NCI-H187 (cell line): Measurements from ENCODE around the gene SLC22A23.
A peak's percentile ranks its signal among the peaks of the same experiment; 100 is the strongest.

Source experiments
- DNase-seq, 2 experiments: peaks; one replicate each; lab custom pipeline; 2025; lab: John Stamatoyannopoulos, UW

SLC22A23 gene

DNA sequence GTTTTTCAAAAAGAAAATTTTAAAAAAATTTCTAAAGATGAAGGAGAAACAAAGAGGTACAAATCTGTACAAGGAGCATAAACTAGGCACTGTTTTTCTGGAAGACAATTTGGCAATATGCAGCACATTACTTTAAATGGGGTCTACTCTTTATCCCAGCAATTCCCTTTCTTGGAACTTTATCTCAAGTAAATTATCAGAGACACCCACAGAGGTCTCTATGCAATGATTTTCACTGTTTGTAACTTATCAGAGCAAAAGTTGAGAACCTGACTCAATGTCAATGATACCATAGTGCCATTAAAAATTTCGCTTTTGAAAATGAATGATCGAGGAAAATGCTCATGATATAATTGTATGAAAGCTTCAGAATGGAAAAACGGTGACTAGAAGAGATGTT, 35.7 kb downstream of the SLC22A23 start:
- DNase-seq: no peak

DNA sequence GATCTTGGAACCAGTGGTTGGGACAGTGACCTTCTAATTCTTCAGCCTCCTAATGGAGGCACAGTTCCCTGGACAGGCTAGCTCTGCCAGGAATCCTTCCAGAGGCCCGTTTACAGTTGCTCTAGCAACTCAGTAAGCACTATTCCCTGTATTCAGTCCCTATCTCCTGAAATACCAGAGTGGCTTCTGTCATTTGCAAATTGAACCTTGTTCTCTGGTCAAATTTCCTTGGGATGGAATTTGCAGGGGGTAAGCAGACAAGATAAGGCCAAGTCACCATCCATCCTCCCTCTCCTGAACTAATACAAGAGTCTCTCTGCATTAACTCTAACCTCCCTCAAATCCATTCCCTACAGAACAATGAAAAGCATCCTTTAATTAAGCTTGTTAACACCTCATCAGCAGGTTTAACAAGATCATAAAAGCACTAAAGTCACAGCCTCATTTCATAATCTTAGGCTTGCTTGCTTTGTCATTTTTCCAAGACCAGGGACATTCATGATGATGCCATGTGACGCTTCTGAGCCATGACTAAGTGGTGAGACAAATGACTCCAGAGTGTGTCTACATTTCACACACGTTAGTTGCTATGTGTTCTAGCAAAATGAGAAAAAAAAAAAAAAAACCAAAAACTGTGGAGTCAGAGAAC, 37.1 kb downstream of the SLC22A23 start:
- DNase-seq: no peak

DNA sequence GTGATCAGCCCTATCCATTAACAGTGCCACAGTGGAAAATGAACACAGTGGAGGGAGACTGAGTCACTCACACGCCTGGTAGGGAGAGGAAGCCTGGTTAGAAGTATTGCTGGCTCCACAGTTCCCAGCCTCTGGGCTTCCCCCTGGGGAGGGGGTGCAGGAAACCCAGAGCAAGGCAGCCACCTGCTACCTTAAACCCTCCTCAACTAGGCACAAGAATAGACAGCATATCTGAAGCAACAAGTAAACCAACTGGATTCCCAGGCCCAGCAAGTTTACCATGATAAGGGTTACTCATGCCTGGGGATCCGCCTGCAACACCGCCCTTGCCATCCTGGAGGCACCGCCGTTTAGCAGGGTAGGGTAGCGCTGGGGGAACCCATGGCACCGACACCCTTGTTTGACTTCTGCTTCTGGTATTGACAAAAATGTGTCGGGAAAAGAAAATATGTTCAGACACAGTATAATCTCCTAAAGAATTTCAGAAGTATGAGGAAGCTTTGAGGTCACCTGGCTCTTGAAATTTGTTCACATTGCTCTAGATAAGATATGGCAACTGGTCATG, 38.3 kb downstream of the SLC22A23 start:
- DNase-seq: no peak

DNA sequence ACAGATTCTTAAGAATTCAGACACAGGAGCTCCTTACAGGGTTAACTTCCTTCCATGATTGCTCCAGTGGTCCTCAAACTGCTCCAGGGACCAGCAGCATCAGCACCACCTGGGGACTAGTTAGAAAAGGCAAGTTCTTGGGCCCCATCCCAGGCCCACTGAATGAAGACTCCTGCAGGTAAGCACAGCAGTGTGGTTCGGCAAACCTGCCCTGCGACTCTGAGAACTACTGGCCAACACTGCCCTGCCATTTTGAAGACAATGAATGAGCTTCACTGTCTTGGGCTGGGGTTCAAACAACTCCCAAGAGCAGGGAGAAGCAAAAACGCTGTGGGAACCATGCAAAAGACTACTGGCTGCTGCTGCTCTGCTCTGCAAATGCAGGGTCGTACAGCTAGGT, 39.4 kb downstream of the SLC22A23 start:
- no peak for DNase-seq

DNA sequence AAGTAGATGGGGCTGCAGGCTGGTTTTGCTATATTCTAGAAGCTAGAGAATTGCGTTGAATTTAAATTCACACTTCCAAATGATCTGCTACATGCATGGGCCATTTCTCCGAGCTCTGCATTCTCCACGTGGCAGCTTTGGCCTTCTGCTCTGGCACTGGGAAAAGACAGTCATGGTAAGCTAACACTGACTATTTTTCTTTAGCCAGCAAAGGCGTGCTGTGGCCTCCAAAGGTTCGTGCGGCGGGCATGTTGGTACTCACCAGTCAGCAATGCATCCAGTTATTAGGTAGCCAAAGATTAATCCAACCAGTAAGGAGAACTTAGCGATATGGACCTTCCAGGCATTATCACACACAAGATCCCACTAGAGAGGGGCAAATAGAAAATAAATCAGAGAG, 41.4 kb downstream of the SLC22A23 start:
- no peak for DNase-seq

DNA sequence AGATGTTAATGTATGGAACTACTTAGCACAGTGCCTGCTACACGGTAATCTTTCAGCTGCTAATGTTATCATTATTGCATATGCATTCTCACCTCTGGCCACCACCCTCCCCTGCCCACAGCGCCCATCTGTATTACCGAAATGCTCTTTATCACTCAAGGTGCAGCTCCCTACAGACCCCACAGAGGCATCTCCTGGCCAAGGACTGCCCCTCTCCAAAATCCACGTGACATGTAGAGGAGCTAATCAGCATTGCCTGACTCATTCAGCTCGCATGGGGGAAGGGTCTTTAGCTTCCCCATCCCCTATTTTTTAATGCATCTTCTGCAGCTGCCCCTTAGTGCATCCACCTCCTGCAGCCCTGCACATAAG, 41.8 kb downstream of the SLC22A23 start:
- DNase-seq: no peak

DNA sequence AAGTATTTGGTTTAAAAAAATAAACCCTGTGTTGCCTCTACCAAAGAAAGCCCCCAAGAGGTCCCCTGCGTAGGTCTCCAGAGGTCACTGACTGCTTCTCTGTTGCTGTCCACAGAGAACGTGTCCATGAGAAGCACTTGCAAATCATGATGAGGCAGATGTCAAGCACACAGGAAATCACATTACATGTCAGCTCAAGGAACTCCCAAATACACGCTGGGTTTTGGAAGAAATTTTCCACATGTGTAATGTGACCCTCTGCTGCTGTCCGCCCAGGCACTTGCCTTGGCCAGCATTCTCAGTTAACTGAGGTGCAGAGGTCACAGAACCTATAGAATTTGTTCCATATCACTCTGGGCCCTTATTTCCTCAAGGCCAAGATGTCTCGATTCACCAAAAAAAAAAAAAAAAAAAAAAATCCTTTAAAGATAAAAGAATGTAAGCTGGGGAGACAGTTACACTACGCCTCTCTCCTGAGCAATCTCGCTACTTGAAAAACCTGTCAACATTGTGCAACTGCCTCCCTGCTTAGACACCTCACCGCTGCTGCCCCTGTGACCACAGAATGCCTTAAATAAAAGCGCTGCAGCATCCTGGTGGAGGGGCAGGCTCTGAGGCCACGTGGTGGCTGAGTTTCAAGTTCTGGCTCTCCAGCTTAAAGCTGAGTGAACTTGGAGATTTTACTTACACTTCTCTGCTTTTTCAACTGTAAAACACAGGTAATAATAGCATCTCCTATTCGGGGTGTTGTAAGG, 42.3 kb downstream of the SLC22A23 start:
- peak in 1 of 2 experiments; percentile 37 for DNase-seq

DNA sequence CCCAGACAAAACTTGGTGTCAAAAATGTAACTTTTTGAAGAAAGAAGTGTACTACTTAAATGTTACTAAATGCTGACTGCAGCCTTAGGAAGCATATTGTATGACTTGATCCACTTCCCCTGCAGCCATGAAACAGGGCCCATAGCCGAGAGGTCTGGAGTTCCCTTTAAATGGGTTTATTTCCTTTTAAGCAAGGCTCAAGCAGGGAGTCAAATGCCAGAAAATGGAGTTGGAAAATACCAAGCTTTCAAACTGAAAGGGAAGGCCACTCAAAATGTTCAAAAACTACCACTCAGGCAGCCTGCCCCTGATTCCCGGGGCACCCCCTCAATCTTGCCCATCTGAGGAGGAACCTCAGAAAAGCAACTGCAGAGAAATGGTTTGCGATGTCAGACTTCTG, 43.3 kb downstream of the SLC22A23 start:
- DNase-seq: no peak

DNA sequence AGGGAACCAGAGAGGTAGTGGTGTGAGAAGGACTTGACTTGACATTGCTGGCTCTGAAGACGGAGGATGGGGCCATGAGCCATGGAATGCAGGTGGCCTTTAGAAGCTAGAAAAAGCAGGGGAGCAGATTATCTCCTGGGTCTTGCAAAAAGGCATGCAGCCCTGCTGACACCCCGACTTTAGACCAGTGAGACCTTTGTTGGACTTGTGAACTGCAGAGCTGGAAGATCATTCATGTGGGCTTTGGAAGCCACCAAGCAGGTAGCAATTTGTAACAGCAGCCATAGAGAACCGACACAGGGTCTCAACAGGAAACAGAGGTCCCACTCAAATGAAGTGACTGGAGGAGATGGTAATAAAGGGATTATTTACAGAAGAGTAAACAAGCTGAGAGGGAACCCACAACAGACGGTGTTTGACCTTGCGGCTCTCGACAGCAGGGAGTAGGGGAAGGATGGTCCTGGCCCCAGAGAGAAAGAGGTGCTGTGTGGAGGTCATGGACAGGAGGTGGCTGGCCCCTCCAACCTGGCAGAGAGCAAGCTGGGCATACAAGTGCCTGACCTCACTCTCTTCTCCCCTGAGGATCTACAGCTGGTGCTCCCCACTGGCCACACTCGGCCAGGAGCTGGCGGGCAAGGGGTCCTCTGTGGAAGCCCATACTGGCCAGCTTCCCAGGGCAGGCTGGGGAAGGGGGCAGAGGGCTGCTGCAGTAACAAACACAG, 43.9 kb downstream of the SLC22A23 start:
- no peak for DNase-seq

DNA sequence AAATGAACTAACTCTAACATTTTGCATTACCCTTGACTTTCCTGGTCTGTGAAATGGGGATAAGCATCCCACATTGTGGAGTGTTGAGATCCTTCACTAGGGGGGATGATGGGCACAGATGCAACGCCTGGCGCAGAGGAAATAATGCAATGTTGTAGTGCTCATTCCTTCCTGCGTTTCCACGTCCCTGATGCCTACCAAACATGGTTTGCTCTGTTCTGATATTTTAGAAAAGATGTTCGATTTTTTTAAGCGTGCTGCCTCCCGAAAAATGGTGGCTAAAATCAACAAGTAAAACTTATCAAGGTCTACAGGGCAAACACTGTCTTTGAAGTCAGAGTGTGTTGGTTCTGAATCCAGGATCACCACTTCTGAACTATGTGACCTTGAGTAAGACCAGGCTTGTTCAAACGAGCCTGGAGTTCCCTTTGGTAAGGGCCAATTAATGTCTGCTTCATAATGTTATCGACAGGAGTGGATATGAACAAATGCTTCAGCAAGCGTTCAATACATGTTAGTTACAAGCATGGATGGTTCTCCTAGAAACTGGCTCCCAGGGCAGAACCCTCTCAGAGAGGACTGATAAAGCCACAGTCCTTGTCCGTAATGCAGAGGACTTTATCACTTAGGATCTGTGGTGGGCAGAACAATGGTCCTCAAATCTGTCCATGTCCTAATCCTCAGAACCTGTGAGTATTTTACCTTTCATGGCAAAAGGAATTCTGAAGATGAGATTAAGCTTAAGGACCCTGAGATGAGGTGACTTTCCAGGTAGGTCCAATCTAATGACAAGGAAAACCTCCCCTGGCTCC, 44.7 kb downstream of the SLC22A23 start:
- no peak for DNase-seq

DNA sequence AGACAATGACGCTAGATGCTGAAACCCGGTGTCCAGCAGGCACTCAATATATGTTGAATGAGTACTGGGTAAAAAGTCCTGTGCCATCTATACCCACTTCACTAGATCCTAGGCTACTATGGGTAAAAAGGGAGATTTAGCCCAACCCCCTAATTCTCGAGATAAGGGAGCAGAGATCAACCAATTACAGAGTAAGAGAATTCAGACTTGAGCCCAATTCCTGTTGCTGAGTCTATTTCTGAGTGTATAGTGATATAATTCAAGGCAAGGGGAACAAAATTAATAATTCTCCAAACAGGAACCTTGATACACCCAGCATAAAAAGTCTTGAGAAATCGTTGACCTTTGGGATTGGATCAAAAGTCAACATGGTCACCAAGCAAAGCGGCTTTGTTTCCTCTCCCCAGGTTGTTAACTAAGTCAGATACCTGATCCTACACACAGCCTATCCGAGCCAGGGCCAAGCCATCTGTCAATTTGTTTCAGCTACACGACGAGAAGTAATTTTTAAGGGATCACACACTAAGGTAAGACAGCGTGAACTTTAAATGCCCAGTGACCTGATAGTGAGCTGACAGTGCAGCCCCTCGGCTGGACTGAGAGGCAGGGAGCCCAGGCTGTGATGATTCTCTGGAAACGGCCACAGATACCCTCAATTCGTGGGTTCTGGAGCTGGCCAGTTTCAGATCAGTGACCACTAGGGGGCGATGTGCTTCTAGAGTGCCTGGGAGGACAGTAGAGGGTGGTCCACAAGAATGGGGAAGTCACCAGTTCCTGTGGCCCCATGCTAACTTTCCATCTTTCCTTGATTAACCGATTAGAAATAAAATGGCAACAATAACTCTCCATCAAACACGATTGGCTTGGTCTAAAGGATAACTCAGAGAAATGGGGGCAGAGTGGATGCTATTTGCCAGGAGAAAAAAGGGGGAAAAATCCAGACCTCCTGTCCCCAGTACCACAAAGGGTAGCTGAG, 46.2 kb downstream of the SLC22A23 start:
- DNase-seq: peak in 1 of 2 experiments; percentile 29

DNA sequence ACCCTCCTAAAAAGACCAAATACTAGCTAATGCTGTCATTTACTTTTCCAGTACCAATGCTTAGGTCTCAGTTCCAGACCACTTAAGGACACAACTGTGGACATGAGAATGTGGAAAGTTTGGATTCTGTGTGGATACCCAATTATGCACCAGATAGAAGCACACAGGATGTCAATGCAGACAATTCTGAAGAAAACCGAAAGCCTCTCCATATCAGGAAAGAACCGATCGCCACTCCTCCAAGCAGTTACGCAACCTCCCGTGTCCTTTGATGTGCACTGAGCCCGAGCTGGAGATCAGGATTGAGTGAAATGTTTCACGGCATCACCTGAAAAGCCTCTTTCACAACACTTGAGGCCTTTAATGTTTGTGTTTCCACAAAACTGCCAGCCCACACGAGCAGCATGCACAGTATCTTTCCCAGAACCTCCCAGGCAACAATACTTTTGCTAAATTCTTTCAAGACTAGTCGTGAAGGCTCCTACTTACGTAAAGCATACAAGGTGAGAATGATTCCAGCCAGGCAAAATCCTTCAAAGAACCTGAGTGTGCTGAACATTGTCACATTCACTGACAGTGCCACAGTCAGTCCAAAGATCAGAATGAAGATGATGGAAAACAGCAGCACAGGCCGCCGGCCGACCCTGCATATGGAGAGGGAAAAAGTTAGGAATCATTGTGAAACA, 47.0 kb downstream of the SLC22A23 start:
- no peak for DNase-seq

DNA sequence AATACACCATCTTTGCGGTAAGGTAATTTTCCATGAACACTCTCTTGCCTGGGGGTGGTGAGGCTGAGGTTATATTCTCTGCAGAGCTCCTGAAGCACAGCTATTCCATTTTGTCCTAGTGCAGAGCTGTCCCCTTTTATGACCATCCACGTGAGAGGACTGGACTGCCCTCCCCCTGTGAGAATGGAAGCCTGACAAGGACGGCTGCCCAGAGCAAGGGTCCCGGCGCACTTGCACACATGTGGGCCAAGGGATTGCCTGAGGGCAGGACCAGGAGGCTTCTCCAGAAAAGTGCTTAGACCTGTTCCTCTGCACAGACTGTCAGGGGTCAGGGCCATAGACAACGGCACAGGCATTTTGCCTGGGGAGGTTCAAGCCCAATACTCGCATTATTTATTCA, 48.2 kb downstream of the SLC22A23 start:
- DNase-seq: no peak

DNA sequence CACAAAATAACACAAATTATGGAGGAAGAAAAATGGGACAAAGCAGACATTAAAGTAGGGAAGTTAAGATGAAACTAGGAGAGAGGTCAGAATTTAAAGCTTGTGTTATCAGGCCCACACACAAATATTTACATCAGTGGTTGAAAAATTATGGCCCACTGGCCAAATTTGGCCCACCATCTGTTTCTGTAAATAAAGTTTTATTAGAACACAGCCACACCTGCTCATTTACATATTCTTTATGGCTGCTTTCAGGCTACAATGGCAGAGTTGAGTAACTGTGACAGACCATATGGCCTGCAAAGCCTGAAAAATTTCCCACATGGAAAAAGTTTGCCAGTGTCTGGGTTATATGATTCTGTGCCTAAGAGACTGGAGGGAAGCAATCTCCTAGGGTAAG, 49.0 kb downstream of the SLC22A23 start:
- DNase-seq: no peak

DNA sequence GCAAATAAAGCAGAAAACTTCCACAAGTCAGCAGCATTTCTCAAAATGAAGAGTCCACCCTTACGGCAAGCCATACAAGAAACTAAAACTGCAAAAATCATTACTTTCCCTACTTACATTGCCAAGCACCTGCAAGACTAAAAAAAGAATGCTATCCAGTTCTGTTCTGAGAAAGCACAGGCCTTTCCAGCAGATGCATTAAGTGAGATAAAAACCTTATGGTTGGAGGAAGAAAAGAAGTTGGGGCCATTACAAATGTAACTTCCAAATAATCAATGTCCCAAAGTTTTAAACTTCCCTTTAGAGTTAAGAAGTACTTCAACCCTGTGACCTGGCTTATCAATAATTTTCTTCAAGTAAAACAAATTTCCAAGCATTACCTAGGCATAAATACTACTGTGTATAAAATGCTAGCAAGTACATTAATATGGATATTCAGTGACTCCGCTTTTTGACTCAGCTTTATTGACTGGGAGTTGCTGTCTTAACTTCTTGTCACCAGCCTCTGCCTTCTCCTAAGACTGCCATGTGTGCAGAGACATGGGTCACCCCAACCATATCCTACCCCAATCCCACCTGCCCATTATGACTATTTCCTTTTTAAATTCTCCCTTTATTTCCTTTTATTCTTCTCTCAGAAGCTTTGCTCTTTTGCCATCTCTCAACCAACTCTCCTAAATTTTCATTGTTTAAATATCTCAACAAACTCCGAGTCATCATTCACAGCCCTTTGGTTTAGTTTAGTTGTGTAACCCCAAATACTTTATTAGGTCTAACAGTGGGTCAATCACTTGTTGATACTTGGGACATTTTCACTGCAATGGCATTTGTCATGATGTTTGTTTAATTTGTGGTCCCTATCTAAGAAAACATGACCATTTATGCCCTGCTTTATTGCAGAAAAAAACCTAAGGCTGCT, 49.7 kb downstream of the SLC22A23 start:
- no peak for DNase-seq

DNA sequence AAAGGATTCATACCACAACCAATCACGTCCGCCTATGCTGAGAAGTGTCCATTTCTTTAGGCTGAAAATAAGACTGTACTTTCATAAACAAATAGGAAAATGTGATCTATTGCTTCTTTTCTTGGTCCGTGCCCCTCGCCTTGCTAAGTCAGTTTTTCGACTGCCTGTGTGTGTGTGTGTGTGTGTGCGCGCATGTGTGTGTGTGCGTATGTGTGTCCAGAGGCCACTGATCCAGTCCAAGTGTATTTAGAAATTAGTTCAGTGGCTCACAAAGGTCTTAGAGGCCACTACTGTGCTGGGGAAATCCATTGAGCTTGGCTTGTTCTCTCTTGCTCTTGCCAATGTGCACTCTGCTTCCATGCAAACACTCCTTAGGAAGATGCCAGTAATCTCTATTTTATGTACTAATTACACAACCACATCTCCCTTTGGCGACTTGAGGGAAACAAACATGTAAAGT, 50.5 kb downstream of the SLC22A23 start:
- no peak for DNase-seq

DNA sequence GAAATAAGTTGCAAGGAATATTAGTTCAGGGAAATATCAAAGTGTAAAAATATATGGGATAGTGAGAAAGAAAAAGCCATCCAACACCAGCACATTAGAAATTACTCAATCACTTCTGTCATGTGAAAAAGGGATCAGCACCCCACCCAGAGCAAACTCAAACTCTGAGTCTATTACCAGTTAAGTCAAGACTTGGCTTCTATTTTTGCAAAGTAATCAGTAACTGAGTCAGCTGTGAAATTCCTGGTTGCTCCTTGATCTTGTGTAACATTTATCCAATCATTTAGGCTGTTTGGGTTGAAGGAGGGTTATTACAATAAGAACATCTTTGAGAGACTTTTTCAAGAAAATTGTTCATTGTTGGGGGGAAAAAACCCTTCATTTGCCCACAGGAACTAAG, 51.2 kb downstream of the SLC22A23 start:
- no peak for DNase-seq

DNA sequence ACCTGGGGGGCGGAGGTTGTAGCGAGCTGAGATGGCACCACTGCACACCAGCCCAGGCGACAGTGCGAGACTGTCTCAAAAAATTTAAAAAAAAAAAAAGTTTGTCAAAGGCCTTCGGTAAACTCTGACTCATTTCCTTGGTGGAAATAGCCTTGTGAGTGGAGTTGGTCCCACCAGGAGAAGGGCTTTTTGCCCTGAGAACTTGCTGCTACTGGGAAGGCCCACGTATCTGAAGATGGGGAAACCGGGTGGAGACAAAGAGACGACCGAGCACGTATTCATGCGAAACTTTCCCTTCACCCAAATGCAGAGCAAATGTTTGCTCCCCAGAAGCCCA, 51.7 kb downstream of the SLC22A23 start:
- no peak for DNase-seq
